ENCODE results near the gene AHNAK2.
"Not testable (repeated sequence)": the region's sequence is repeated elsewhere in the genome, so short reads cannot be mapped to it uniquely, and the experiment has no call there.

The AHNAK2 gene

GRCh38 chr14:104912053-104912452 lies 66.1 kb downstream of the AHNAK2 start:
- TF ChIP-seq, protein P1, sequence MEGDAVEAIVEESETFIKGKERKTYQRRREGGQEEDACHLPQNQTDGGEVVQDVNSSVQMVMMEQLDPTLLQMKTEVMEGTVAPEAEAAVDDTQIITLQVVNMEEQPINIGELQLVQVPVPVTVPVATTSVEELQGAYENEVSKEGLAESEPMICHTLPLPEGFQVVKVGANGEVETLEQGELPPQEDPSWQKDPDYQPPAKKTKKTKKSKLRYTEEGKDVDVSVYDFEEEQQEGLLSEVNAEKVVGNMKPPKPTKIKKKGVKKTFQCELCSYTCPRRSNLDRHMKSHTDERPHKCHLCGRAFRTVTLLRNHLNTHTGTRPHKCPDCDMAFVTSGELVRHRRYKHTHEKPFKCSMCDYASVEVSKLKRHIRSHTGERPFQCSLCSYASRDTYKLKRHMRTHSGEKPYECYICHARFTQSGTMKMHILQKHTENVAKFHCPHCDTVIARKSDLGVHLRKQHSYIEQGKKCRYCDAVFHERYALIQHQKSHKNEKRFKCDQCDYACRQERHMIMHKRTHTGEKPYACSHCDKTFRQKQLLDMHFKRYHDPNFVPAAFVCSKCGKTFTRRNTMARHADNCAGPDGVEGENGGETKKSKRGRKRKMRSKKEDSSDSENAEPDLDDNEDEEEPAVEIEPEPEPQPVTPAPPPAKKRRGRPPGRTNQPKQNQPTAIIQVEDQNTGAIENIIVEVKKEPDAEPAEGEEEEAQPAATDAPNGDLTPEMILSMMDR (IDR thresholded peaks at IDR 0.05; ENCODE audit: low read depth, low read length) = no peak
- no peak overlapping the region for H3K4me3 ChIP-seq (ENCODE audit: low read depth, low read length)

- no peak overlapping the region for H3K4me3 ChIP-seq (ENCODE audit: low read depth, low read length)
- TF ChIP-seq, protein P1 (IDR thresholded peaks at IDR 0.05; ENCODE audit: low read depth, low read length) = no peak
Observed at GRCh38 chr14:104908303-104908702, 69.9 kb downstream of the AHNAK2 start.

DNA sequence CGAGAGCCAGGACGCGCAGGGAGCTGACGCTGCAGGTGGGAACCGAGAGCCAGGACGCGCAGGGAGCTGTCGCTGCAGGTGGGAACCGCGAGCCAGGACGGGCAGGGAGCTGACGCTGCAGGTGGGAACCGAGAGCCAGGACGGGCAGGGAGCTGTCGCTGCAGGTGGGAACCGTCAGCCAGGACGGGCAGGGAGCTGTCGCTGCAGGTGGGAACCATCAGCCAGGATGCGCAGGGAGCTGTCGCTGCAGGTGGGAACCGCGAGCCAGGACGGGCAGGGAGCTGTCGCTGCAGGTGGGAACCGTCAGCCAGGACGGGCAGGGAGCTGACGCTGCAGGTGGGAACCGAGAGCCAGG lies 72.6 kb downstream of the AHNAK2 start:
- H3K4me3 ChIP-seq (ENCODE audit: low read depth, low read length) = not testable (repeated sequence)

GRCh38 chr14:104904650-104905578 lies 73.3 kb downstream of the AHNAK2 start:
- H3K4me3 ChIP-seq (ENCODE audit: low read depth, low read length) = not testable (repeated sequence)

GRCh38 chr14:104903990-104904389 lies 74.2 kb downstream of the AHNAK2 start:
- H3K4me3 ChIP-seq (ENCODE audit: low read depth, low read length) = no peak overlapping the region
- TF ChIP-seq, protein P1 (IDR thresholded peaks at IDR 0.05; ENCODE audit: low read depth, low read length) = no peak

GRCh38 chr14:104900639-104901512 lies 77.3 kb downstream of the AHNAK2 start:
- TF ChIP-seq, protein P1 (IDR thresholded peaks at IDR 0.05; ENCODE audit: low read depth, low read length) = no peak
- no peak overlapping the region for H3K4me3 ChIP-seq (ENCODE audit: low read depth, low read length)

DNA sequence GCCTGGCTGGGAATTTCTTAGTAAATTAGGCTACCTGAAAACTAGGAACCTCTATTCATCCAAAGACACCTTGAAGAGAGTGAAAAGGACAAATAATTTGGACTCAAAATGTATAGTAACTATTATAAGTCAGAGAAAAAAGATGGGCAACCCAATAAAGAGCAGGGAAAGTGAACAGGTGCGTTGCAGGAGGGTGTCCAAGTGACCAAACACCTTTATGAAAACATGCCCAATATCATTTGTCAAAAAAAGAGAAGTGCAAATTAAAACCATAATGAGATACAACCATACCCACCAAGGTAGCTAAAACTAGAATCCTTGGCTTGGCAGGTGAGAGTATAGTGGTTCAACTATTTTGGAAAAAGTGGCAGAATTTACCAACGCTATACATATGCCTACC lies 78.4 kb downstream of the AHNAK2 start:
- no peak overlapping the region for H3K4me3 ChIP-seq (ENCODE audit: low read depth, low read length)
- TF ChIP-seq, protein P1 (IDR thresholded peaks at IDR 0.05; ENCODE audit: low read depth, low read length) = no peak

- TF ChIP-seq, protein P1 (IDR thresholded peaks at IDR 0.05; ENCODE audit: low read depth, low read length) = no peak
- H3K4me3 ChIP-seq (ENCODE audit: low read depth, low read length) = no peak overlapping the region
Observed at GRCh38 chr14:104898870-104899510, 79.2 kb downstream of the AHNAK2 start.
